GM21737 (cell line): ENCODE data around the gene IFIT2.
"Not testable (repeated sequence)": the region's sequence is repeated elsewhere in the genome, so short reads cannot be mapped to it uniquely, and the experiment has no call there.

Experiments used
- ATAC-seq: cut with Tn5 transposase; IDR thresholded peaks from one replicate; pipeline ENCODE4 v1.9.1; 2021; ENCODE audit warnings: mild to moderate bottlenecking, moderate library complexity; ENCODE audit not compliant: unreplicated experiment

The IFIT2 gene

DNA sequence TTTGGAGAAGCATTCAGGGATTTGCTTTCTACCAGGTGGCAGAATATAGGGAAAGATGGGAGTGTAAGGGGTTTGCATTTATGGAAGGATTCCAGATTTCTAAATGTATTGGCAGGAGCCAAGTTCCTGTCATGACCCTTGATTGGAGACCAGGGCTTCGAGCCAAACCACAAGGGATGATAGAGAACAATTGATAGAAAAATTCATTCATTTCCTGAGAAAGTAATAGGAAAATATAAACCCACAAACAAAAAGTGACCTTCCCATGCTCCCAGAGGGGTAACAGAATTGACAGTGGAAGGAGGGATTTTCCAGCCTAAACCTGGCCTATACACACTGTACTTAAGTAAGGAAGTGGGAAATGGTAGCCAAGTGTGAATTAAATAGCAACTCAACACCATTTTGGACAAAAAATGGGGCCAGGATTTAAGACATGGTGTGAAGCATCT, 22.4 kb upstream of the IFIT2 start:
- ATAC-seq, result no peak

DNA sequence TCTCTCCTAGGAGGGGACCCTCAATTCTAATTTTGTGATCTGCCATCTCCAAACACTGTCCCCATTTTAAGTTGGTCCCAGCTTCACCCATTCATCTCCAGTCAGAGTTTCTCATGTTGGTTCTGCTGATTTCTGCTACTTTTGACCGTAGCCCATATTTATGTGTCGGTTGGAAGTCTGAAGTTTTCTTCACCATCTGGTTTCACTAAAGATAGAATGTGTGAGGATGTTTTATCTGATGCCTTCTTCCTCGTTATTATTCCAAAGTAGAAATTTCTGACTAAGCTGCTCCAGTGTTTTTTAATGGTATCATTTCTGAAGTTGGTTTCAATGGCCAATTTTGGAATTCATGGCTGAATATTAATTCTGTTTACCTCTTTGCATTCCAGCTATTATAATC, 21.3 kb upstream of the IFIT2 start:
- no peak for ATAC-seq

DNA sequence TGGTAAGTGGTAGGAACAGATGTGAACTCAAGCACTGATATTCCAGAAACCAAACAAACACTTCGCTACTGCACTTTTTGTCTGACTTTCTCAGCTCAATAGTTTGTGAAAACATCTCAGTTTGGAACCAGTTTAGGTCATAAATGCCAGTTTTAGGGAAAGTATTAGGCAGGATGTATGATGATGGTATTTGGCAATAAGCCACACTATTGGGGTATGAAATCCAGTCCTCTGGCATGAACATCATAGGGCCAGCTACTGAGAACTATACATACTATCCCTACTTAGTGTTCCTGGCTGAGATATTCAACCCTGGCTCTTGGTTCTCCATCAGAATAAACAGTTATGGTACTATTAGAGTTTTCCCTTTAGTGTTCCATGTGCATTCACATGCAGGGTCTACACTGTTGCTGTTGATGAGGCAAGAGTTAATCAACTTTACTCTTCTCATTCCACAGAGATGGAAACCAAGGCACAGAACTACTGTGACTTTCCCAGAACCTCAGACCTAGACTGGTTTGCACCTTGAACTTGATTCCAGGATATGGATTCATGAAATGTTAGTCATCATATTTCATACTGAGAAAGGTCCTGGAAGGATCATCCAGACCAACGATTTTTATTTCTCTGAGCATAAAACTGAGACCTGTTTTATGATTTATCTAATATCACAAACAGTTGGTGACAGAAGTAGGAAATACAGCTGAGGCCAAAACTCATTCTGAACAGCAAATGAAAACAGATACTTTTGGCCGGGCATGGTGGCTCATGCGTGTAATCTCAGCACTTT, 20.0 kb upstream of the IFIT2 start:
- ATAC-seq, result no peak

DNA sequence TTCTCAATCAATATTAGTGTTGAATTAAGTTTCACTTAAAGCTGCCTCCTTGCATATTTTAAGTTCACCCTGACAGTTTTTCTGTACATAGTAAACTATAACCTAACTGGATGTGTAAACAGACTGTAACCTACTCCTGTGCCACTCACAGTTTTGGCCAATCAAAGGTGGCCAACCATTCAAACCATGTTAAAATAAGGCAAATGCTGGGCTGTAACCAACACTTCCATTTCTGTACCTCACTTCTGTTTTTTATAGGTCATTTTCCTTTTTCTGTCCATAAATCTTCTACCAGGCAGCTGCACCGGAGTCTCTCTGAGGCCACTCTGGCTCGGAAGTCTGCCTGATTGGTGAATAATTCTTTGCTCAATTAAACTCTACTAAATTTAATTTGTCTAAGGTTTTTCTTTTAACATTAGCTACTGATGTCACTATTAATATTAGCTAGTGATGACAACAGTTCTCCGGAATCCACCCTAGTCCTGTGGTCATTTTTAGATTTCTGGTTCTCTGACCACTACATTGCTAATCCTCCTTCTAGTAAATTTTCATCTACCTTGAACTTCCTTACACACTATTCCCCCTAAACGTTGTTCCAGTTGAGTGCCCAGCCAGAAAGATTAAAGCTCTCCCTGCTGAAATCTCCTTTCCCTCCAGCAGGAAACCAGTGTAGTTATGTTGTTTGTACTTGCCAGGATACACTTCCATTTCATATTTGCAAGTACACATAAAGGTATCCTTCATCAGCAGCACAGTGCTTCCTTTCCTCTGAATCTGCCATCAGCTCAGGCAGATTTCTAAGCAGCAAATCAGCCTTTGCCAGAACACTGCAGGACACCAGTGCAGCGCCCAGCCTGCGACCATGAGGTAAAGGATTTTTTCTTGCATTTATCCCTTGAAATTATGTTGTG, 18.6 kb upstream of the IFIT2 start:
- ATAC-seq, result no peak

DNA sequence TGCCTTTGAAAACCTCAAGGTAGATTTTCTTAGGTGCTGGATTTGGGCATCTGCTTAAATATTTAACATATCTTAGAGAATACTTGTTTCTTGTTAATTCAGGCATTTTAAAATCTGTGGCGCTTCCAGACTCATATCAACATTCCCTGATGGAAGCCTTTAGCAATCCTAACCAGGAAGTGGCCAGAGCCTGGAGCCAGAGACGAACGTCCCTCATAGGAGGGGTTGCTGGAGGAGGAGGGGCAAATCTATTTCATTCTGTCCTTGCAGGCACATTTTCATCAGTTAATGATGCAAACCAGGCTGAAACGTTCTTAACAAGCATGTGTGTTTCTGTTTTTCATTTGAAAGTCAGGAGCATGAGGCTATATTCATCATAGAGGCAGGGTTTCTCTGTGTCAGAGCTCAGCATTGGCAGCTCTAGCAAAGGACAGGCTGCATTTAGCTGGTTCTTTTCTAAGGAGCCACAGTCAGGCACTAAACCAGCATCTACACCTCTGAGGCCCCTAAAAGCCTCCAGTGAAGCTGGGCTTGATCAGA, 17.8 kb upstream of the IFIT2 start:
- no peak for ATAC-seq

DNA sequence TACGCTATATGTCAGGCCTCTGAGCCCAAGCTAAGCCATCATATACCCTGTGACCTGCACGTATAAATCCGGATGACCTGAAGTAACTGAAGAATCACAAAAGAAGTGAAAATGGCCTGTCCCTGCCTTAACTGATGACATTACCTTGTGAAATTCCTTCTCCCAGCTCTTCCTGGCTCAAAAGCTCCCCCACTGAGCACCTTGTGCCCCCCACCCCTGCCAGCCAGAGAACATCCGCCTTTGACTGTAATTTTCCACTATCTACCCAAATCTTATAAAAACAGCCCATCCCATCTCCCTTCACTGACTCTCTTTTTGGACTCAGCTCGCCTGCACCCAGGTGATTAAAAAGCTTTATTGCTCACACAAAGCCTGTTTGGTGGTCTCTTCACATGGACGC, 17.1 kb upstream of the IFIT2 start:
- ATAC-seq, result not testable (repeated sequence)

DNA sequence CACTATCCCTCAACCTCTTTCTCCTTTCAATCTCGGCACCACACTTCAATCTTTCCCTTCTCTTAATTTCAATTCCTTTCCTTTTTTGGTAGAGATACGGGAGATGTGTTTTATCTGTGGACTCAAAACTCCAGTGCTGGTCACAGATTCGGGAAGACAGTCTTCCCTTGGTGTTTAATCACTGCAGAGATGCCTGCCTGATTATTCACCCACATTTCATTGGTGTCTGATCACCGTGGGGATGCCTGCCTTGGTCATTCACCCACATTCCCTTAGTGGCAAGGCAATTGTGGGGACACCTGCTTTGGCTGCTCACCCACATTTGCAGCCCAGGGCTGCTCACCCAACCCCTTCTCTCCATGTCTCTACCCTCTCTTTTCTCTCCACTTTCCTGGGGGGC, 16.5 kb upstream of the IFIT2 start:
- ATAC-seq, result not testable (repeated sequence)

DNA sequence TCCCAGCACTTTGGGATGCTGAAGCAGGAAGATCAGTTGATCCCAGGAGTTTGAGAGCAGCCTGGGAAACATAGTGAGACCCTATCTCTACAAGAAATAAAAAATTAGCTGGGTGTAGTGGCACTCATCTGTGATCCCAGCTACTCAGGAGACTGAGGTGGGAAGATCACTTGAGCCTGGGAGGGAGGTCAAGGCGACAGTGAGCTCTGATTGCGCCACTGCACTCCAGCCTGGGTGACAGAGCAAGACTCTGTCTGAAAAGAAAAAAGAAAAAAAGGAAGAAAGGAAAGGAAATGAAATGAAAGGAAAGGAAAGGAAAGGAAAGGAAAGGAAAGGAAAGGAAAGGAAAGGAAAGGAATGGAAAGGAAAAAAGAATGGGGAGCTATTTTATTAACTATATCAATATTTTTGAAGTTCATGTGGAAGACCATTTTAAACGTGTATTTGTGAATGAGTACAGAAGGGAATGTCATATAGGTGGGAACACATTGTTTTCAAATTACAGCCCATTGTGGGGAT, 7.1 kb upstream of the IFIT2 start:
- no peak for ATAC-seq

DNA sequence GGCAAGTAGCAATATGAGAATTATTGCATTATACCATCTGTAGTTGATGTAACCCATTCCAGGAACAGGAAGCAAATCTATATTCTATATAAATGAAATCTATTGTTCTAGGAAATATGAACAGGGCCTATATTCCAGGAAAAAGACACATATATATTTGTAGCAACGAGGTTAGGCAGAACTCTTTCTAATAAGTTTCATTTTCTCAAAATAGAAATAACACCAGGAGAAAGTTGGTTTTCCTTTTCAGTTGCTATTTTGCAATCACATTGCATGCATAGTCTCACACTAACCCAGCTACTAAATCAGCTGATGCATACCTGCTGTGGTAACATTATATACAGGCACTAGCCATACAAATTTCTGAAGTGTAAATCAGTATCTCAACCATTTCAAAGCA, 6.2 kb upstream of the IFIT2 start:
- ATAC-seq, result no peak

DNA sequence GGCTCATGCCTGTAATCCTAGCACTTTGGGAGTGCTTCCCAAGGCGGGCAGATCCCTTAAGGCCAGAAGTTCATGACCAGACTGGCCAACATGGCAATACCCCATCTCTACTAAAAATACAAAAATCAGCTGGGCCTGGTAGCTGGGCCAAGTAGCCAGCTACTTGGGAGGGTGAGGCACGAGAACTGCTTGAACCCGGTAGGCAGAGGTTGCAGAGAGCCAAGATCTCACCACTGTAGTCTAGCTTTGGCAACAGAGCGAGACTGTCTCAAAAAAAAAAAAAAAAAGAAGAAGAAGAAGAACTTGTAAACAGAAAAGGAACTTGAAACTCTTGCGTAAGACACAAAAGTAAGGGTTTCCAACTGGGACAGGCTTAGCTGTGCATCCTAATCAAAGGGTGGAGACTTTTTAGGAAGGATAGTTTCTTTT, 5.6 kb upstream of the IFIT2 start:
- no peak for ATAC-seq

DNA sequence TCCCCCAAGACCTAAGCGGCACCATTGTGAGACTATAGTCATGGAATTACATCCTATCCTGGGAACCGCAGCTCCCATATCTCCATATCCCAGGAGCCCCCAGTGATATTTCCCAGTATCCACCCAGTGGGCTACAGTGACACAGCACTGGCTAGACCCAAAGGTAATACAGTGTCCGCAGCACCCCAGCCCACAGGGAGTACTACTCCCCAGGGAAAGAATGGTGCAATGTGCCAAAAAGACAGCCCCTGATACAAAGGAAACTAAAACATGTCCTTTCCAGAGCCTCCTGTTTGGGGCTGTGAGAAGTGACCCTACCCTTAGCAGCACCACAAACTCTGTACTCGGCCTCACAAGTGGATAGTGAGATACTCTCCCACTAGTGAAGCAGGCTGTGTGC, 4.5 kb upstream of the IFIT2 start:
- no peak for ATAC-seq

DNA sequence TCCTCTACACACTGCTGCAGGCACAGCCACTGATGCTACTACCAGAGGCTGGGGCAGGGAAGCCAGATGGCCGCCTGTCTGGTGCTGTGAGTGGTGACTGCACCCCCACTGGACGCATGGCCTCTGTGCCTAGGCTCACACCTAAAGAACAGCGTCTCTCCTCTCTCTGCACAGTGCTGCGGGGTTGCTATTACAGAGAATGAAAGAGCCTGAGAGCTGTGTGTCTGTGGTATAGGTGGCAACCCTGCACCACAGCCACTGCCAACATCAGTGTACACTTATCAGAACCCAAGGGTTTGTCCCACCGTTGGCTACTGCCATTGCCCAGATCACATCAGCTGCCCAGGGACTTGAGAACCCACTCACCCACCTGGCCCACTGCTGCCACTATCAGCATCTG, 4.1 kb upstream of the IFIT2 start:
- no peak for ATAC-seq

DNA sequence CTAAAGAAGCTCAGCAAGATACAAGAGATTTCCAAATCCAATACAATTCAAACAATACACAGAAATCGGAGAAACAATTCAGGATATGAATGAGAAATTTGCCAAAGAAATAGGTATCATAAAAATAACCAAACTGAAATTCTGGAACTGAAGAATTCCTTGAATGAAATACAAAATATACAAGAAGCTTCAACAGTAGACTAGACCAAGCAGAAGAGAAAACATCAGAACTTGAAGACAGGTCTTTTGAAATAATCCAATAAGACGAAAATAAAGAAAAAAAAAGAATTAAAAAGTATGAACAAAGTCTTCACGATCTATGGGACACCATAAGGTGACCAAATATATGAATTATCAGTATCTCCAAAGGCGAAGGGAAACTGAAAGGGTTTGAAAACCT, 2.8 kb upstream of the IFIT2 start:
- ATAC-seq, result no peak

DNA sequence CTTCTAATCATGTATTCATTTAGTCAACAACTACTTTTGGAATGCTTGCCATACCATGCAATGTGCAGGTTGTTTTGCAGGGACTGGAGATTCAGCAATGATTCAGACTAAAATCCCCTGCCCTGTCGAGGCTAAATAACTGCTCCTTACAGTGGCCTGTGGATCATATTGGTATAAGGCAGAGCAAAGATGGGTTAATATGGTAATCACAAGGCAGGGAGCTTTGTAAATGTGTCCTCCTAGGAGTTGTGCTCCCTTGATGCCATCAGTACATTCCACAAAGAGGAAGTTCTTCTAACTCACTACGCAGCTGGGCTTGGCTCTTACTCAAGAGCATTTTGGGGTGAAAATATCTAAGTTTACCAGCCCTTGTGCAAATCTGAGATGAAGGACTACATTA, 614 bp upstream of the IFIT2 start:
- ATAC-seq, result peak; percentile 29

DNA sequence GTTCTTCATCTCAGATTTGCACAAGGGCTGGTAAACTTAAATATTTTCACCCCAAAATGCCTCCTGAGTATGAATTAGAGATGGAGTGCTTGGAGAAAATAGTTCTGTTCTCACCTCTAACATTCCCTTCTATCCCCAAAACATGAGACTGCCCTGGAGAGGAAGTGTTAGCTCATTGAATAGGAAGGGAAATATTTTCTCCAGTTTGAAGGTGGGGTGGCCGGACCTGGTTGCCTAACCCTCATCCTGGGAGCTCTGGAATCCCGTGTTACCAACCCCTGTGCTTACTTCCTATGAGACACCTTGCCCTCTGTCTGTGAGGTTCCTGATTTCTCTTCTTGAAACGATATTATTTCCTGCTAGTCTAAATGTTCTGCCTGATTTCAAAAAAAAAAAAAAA, 779 bp downstream of the IFIT2 start:
- no peak for ATAC-seq

DNA sequence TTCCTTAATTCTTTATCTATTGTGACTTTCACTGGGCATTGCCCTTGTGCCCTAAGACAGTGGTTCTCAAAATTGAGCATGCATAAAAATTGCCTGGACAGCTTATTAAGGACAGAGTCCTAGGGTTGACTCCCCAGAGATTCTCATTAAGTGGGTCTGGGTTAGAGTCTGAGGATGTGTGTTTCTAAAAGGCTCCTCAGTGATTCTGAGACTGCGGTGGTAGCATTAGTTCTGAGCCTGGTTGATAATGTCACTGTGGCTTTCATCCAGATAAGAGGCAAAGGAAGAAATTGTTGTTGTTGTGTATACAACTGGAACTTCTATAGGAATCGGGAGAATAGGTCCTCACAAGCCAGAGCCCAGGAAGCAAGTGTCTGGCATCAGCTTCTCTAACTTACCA, 1.3 kb downstream of the IFIT2 start:
- ATAC-seq, result no peak

DNA sequence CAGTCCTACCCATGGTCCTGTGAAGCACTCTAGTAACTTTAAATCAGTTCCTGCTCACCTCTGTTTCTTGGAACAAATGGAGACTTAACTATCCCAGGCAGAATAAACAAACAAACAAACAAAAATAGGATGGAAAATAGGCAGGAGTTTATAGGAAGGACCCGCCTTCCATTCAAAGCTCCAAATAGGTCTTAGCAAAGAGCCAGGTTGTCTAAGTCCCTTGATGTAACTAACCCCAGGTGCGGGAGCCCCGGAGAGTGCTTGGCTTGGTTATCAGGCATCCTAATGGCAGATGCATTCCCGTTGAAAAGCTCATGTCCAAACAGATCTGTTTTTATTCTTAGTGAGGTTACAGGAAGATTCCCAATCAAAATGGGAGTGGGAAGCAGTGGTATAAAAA, 2.2 kb downstream of the IFIT2 start:
- ATAC-seq, result no peak

DNA sequence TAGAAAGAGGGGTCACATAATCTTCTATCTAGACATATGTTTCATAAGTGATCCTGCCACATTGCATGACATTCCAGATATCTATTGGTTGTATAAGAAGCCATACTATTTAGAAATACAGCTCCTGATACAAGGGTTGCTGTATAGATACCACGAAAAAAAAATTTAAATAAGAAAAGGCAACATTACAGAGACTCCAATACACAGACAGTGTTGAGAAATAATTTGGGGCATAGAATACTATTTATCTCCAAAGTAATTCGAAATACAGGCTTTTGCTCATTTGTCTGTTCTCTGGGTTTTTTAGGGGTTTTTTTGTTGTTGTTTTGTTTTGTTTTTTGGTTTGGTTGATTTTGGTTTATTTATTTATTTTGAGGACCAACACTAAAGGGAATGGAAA, 2.6 kb downstream of the IFIT2 start:
- no peak for ATAC-seq

DNA sequence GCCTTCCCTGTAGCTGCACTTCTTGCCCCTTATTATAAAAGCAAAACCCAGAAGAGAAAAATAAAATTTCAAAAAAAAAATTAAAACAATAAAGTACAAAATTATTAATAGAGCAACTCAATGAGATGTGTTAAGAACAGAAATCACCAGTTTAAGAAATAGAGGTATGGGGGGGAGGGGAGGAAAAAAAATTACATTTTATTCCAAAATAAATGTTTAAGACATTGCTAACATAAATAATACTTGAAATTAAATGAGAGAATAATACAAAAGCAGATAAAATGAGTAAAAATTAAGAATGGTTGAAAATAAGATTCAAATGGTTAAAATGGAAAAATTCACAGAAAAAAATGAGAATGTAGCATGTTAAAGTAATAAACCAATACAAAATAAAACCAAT, 3.1 kb downstream of the IFIT2 start:
- ATAC-seq, result no peak

DNA sequence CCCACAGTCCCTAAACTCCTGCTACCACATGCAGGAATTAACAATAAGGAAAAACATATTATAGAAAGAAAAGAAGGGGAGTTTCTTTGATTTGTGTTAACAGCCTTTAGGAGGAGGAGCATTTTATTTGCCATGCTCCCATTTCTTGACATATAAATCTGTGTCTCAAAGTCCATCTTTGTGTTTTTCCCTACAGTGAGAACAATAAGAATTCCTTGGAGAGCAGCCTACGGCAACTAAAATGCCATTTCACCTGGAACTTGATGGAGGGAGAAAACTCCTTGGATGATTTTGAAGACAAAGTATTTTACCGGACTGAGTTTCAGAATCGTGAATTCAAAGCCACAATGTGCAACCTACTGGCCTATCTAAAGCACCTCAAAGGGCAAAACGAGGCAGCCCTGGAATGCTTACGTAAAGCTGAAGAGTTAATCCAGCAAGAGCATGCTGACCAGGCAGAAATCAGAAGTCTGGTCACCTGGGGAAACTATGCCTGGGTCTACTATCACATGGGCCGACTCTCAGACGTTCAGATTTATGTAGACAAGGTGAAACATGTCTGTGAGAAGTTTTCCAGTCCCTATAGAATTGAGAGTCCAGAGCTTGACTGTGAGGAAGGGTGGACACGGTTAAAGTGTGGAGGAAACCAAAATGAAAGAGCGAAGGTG, 4.1 kb downstream of the IFIT2 start:
- no peak for ATAC-seq
